ENCODE measurements around the gene RAI1. TPM values are rescaled to one million over a fixed set of nuclear protein-coding genes. Genes with fewer than 3 reads are reported as not detected.

The RAI1 gene
- total and polyA plus RNA-seq, 2 of the 13 experiments (the other 11 are each of a cell fraction or from before 2014, with no cell fraction given), result 3.4 to 5.2 TPM

GRCh38 chr17:17680477-17681186, 626 bp upstream of the RAI1 start (continued):
- TF ChIP-seq ZNF672 (CRISPR knock-in tag; IDR thresholded peaks at IDR 0.05), result no peak
- TF ChIP-seq PAXIP1 (CRISPR knock-in tag; conservative IDR thresholded peaks at IDR 0.05), result 0 out of 2 replicates have a peak, but pooled peaks have one; percentile 26
- TF ChIP-seq ZBTB14 (CRISPR knock-in tag; IDR thresholded peaks at IDR 0.05), result no peak
- no peak for TF ChIP-seq ZSCAN30 (CRISPR knock-in tag; IDR thresholded peaks at IDR 0.05)
- TF ChIP-seq FOXO1 (CRISPR knock-in tag; IDR thresholded peaks at IDR 0.05), result no peak
- no peak for TF ChIP-seq CEBPG (CRISPR knock-in tag; IDR thresholded peaks at IDR 0.05)
- TF ChIP-seq NR2C2 (CRISPR knock-in tag; IDR thresholded peaks at IDR 0.05; ENCODE audit: borderline replicate concordance), result 0 out of 2 replicates have a peak, but pooled peaks have one; percentile 21
- no peak for TF ChIP-seq ZNF225 (CRISPR knock-in tag; IDR thresholded peaks at IDR 0.05)
- no peak for TF ChIP-seq PATZ1 (CRISPR knock-in tag; IDR thresholded peaks at IDR 0.05)
- TF ChIP-seq SOX13 (IDR thresholded peaks at IDR 0.05), result no peak
- TF ChIP-seq SOX13 (CRISPR knock-in tag; conservative IDR thresholded peaks at IDR 0.05 in 1 of 2, IDR thresholded peaks at IDR 0.05 in 1 of 2), result no peak
- no peak for TF ChIP-seq KDM4B (CRISPR knock-in tag; IDR thresholded peaks at IDR 0.05)
- no peak for TF ChIP-seq MAX (IDR thresholded peaks at IDR 0.05)
- TF ChIP-seq DBP (CRISPR knock-in tag; IDR thresholded peaks at IDR 0.05; ENCODE audit: not compliant biosample characterization), result no peak
- TF ChIP-seq ZNF547 (CRISPR knock-in tag; IDR thresholded peaks at IDR 0.05), result no peak
- TF ChIP-seq TFAP4 (IDR thresholded peaks at IDR 0.05; ENCODE audit: borderline replicate concordance, low read depth), result no peak

Data from HepG2 (cell line).